ENCODE measurements around the gene LRTM2. TPM values are rescaled to one million over a fixed set of nuclear protein-coding genes. Genes with fewer than 3 reads are reported as not detected.

Gene LRTM2
- total RNA-seq, 2 donors from 2014 or later = not detected

DNA sequence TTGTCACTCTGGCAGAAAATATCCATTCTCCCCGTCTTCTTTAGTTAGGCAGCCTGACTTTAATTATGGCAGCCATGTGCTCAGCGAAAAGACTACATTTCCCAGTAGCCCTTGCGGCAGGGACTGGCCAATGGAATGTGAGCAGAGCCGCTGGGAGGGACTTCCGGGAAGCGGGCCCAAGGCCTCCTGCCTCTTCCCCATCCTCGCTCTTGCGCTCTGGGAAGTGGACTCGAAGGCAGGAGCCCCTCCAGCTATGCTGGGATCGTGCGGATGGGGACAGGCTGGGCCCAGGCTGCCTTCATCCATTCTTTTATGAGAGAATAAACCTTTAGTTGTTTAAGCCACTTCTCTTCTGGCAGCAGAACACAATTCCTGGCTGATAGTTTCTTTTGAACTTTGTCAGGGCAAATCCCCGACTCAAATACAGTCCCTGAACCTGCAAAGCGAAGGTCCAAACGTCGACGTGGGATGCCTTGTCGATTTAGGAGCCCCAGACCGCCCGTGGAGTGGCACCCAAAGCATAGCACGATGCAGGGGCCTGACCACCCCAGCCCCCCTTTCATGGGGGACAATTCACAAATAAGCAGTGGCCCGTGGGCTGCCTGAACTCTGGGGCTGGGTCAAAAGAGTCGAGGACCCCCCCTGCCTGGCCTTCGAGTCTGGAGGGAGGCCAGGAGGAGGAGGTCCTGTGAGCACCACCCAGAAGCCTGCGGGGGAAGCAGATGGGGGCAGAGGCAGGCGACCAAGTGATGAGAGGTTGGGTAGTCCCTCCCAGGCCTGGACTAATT lies 15.6 kb upstream of the LRTM2 start:
- intact Hi-C loops (cut with DNase I) = loop anchor here (5.0 kb wide), 1 partner anchor 123 kb away; no protein-coding TSS in a partner anchor
- TF ChIP-seq, protein P1, sequence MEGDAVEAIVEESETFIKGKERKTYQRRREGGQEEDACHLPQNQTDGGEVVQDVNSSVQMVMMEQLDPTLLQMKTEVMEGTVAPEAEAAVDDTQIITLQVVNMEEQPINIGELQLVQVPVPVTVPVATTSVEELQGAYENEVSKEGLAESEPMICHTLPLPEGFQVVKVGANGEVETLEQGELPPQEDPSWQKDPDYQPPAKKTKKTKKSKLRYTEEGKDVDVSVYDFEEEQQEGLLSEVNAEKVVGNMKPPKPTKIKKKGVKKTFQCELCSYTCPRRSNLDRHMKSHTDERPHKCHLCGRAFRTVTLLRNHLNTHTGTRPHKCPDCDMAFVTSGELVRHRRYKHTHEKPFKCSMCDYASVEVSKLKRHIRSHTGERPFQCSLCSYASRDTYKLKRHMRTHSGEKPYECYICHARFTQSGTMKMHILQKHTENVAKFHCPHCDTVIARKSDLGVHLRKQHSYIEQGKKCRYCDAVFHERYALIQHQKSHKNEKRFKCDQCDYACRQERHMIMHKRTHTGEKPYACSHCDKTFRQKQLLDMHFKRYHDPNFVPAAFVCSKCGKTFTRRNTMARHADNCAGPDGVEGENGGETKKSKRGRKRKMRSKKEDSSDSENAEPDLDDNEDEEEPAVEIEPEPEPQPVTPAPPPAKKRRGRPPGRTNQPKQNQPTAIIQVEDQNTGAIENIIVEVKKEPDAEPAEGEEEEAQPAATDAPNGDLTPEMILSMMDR (IDR thresholded peaks at IDR 0.05) = no peak
- Histone ChIP-seq H3K4me1 (no peaks in the 10 kb centered on the region), H3K27me3 (no peaks in the 10 kb centered on the region), H3K9ac (ENCODE audit: low read depth in 2 of 2, low read length in 2 of 2) (no peak overlapping the region), H3K4me3 (no peak overlapping the region), H3K9me3 (no peaks in the 10 kb centered on the region), H3K27ac (no peak overlapping the region), H3K36me3 (no peaks in the 10 kb centered on the region)
- peak; percentile 93 for DNase-seq

DNA sequence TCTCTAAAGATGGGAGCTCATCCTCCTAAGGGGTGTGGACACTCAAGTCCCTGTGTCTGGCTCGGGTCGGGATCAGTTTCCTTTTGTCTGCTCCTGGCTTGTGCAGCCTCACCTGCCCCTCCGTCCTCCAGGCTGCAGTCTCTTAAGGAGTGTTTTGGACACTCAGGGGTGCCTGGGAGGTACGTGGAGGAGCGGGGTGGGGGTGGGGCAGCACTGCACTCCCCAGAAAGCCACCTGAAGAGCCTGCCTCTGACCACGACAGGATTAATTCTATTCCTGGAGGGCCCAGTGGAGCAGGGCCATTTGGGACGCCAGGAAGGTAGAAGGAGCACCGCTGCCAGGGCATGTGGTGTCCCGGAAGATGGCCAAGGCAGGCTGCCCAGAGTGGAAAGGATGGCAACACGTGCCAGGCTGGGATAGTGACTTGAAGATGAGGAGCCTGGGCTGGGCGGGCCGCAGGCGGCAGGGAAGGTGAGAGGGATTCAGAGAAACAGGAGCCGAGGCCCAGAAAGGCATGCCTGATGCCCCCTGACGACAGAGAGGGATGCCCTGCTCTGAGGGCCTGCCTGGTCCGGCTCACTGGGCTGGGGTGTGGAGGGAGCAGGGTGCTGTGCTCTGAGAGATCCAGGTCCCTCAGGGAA lies 14.8 kb upstream of the LRTM2 start:
- no peak overlapping the region for H3K4me3 ChIP-seq
- no peaks in the 10 kb centered on the region for H3K4me1 ChIP-seq
- H3K9me3 ChIP-seq = no peaks in the 10 kb centered on the region
- no peak overlapping the region for H3K9ac ChIP-seq (ENCODE audit: low read depth in 2 of 2, low read length in 2 of 2)
- H3K27me3 ChIP-seq = no peaks in the 10 kb centered on the region
- no peak for DNase-seq
- TF ChIP-seq, protein P1 (IDR thresholded peaks at IDR 0.05) = no peak
- H3K27ac ChIP-seq = no peak overlapping the region
- no peaks in the 10 kb centered on the region for H3K36me3 ChIP-seq
- intact Hi-C loops (cut with DNase I) = loop anchor here (5.0 kb wide), 1 partner anchor 122 kb away; no protein-coding TSS in a partner anchor

- Histone ChIP-seq H3K36me3 (no peaks in the 10 kb centered on the region), H3K4me1 (no peaks in the 10 kb centered on the region), H3K9me3 (no peaks in the 10 kb centered on the region), H3K27ac (no peak overlapping the region), H3K9ac (ENCODE audit: low read depth in 2 of 2, low read length in 2 of 2) (no peak overlapping the region), H3K27me3 (no peaks in the 10 kb centered on the region), H3K4me3 (no peak overlapping the region)
- TF ChIP-seq, protein P1 (IDR thresholded peaks at IDR 0.05) = no peak
- DNase-seq = no peak
- intact Hi-C loops (cut with DNase I) = loop anchor here (5.0 kb wide), 1 partner anchor 121 kb away; no protein-coding TSS in a partner anchor
Observed at GRCh38 chr12:1806301-1807086, 13.9 kb upstream of the LRTM2 start.

DNA sequence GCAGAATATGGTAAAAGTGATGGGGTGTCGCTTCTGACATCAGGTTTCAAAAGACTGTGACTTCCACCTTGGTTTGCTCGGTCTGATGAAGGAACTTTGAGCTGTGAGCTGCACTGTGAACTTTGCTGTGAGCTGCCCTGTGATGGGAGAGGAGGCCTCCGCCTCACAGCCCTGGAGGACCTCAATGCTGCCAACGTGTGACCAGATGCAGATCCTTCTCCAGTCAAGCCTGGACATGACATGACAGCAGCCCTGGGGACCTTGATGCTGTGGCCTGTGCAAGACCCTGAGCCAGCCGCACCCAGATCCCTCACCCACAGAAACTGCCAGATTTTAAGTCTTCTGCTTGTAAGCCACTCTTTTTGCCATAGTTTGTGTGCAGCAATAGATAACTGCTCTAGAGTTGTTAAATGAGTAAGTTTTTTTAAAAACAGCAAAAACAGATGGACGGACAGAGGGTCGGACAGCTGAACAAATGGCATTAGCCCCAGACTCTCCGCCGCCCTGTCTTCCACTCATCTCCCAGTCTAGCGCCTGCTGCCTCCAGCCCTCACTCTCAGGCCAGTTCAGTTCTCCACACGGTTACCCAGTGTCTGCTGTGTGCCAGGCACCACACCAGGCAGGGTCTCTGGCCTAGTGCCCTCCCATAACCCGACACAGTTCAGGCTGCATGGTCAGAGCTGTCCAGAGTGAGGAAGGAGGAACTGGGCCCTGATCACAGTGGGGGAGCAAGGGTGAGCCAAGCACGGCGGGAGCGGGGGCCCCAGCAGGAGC lies 13.1 kb upstream of the LRTM2 start:
- Histone ChIP-seq H3K9me3 (no peaks in the 10 kb centered on the region), H3K9ac (ENCODE audit: low read depth in 2 of 2, low read length in 2 of 2) (no peak overlapping the region), H3K27ac (no peak overlapping the region), H3K4me3 (no peak overlapping the region), H3K27me3 (no peaks in the 10 kb centered on the region), H3K4me1 (no peaks in the 10 kb centered on the region), H3K36me3 (no peaks in the 10 kb centered on the region)
- intact Hi-C loops (cut with DNase I) = loop anchor here (5.0 kb wide), 1 partner anchor 120 kb away; no protein-coding TSS in a partner anchor
- TF ChIP-seq, protein P1 (IDR thresholded peaks at IDR 0.05) = no peak
- no peak for DNase-seq

Data from colonic mucosa (tissue), 4 donors.